ENCODE measurements around the gene ITGA5. TPM values are rescaled to one million over a fixed set of nuclear protein-coding genes. Genes with fewer than 3 reads are reported as not detected.

Gene ITGA5
- total RNA-seq, 1 donor from 2014 or later = 78.8 TPM

GRCh38 chr12:54352022-54352531 lies 67.0 kb downstream of the ITGA5 start:
- Histone ChIP-seq H3K36me3 (ENCODE audit: control insufficient read depth in 3 of 3, insufficient read depth in 3 of 3, low read length in 3 of 3) (peaks cover 30 to 35% (median 34%) of the 10 kb centered on the region in 3 donors), H3K27ac (ENCODE audit: low read depth, low read length) (peak overlapping the region; percentile 65), H3K4me1 (ENCODE audit: control insufficient read depth in 3 of 3, insufficient read depth in 3 of 3, low read length in 3 of 3) (peaks cover 12 to 21% (median 16%) of the 10 kb centered on the region in 3 donors), H3K4me3 (ENCODE audit: low read length in 3 of 3) (peak overlapping the region; percentile 41 to 61 (median 50)), H3K9ac (ENCODE audit: low read depth in 1 of 3, low read length in 3 of 3) (peak overlapping the region in 2 of 3 donors; percentile 3 to 74), H3K27me3 (ENCODE audit: control insufficient read depth in 3 of 3, insufficient read depth in 3 of 3, low read length in 3 of 3) (no peaks in the 10 kb centered on the region), H3K9me3 (ENCODE audit: control insufficient read depth in 3 of 3, low read length in 3 of 3) (no peaks in the 10 kb centered on the region)

- H3K27me3 ChIP-seq (ENCODE audit: control insufficient read depth in 3 of 3, insufficient read depth in 3 of 3, low read length in 3 of 3) = no peaks in the 10 kb centered on the region
- H3K4me1 ChIP-seq (ENCODE audit: control insufficient read depth in 3 of 3, insufficient read depth in 3 of 3, low read length in 3 of 3) = peaks cover 12 to 21% (median 16%) of the 10 kb centered on the region in 3 donors
- H3K9ac ChIP-seq (ENCODE audit: low read depth in 1 of 3, low read length in 3 of 3) = peak overlapping the region in 1 of 3 donors; percentile 3
- no peak overlapping the region for H3K4me3 ChIP-seq (ENCODE audit: low read length in 3 of 3)
- H3K9me3 ChIP-seq (ENCODE audit: control insufficient read depth in 3 of 3, low read length in 3 of 3) = no peaks in the 10 kb centered on the region
- no peak overlapping the region for H3K27ac ChIP-seq (ENCODE audit: low read depth, low read length)
- H3K36me3 ChIP-seq (ENCODE audit: control insufficient read depth in 3 of 3, insufficient read depth in 3 of 3, low read length in 3 of 3) = peaks cover 33 to 40% (median 38%) of the 10 kb centered on the region in 3 donors
Measured at GRCh38 chr12:54351341-54351740, 67.7 kb downstream of the ITGA5 start.

DNA sequence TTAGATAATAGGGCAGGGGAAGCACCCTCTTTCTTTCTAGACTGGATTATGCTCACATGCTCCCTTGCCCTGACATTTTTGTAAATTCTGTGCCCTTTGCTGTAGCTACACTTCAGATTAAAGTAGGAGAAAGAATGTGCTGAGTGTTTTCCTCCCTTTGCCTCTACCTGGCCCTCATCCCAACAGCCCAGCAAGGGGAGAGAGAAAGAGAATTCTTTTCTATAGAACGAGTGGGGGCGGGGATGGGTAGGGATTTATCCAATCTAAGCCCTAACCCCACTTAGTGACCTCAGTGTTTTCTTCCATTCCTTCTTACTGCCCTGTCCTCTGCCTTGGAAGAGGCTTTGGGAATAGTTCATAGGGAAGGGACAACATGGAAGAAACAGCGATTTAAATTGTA lies 68.3 kb downstream of the ITGA5 start:
- H3K27ac ChIP-seq (ENCODE audit: low read depth, low read length) = no peak overlapping the region
- H3K4me3 ChIP-seq (ENCODE audit: low read length in 3 of 3) = no peak overlapping the region
- peaks cover 33 to 42% (median 38%) of the 10 kb centered on the region in 3 donors for H3K36me3 ChIP-seq (ENCODE audit: control insufficient read depth in 3 of 3, insufficient read depth in 3 of 3, low read length in 3 of 3)
- H3K9ac ChIP-seq (ENCODE audit: low read depth in 1 of 3, low read length in 3 of 3) = peak overlapping the region in 1 of 3 donors; percentile 33
- no peaks in the 10 kb centered on the region for H3K27me3 ChIP-seq (ENCODE audit: control insufficient read depth in 3 of 3, insufficient read depth in 3 of 3, low read length in 3 of 3)
- peaks cover 12 to 21% (median 16%) of the 10 kb centered on the region in 3 donors for H3K4me1 ChIP-seq (ENCODE audit: control insufficient read depth in 3 of 3, insufficient read depth in 3 of 3, low read length in 3 of 3)
- H3K9me3 ChIP-seq (ENCODE audit: control insufficient read depth in 3 of 3, low read length in 3 of 3) = no peaks in the 10 kb centered on the region

DNA sequence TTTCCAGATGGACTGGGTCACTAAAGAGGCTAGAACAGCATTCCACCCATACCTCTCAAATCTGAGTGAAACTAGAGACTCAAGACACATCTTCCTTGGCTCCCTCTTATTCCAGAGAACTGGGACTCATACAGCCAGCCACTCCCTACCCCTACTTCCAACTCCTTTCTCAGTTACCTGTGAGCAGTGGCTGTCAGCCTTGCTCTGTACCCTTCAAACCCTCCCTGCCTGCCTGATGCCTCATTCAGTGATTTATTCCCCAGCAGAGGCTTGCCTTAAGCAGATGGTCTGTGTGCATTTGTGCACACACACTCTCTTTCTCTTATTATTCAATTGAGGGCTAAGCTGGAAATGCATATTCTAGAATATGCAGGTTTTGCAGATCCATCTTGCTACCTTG lies 69.4 kb downstream of the ITGA5 start:
- Histone ChIP-seq H3K27ac (ENCODE audit: low read depth, low read length) (no peak overlapping the region), H3K36me3 (ENCODE audit: control insufficient read depth in 3 of 3, insufficient read depth in 3 of 3, low read length in 3 of 3) (peaks cover 37 to 52% (median 46%) of the 10 kb centered on the region in 3 donors), H3K9ac (ENCODE audit: low read depth in 1 of 3, low read length in 3 of 3) (no peak overlapping the region), H3K4me3 (ENCODE audit: low read length in 3 of 3) (no peak overlapping the region), H3K9me3 (ENCODE audit: control insufficient read depth in 3 of 3, low read length in 3 of 3) (no peaks in the 10 kb centered on the region), H3K27me3 (ENCODE audit: control insufficient read depth in 3 of 3, insufficient read depth in 3 of 3, low read length in 3 of 3) (no peaks in the 10 kb centered on the region), H3K4me1 (ENCODE audit: control insufficient read depth in 3 of 3, insufficient read depth in 3 of 3, low read length in 3 of 3) (peaks cover 12 to 21% (median 16%) of the 10 kb centered on the region in 3 donors)

GRCh38 chr12:54349036-54349435 lies 70.0 kb downstream of the ITGA5 start:
- no peak overlapping the region for H3K27ac ChIP-seq (ENCODE audit: low read depth, low read length)
- no peaks in the 10 kb centered on the region for H3K9me3 ChIP-seq (ENCODE audit: control insufficient read depth in 3 of 3, low read length in 3 of 3)
- peaks cover 37 to 52% (median 46%) of the 10 kb centered on the region in 3 donors for H3K36me3 ChIP-seq (ENCODE audit: control insufficient read depth in 3 of 3, insufficient read depth in 3 of 3, low read length in 3 of 3)
- H3K27me3 ChIP-seq (ENCODE audit: control insufficient read depth in 3 of 3, insufficient read depth in 3 of 3, low read length in 3 of 3) = no peaks in the 10 kb centered on the region
- no peak overlapping the region for H3K4me3 ChIP-seq (ENCODE audit: low read length in 3 of 3)
- H3K4me1 ChIP-seq (ENCODE audit: control insufficient read depth in 3 of 3, insufficient read depth in 3 of 3, low read length in 3 of 3) = peaks cover 12 to 21% (median 16%) of the 10 kb centered on the region in 3 donors
- H3K9ac ChIP-seq (ENCODE audit: low read depth in 1 of 3, low read length in 3 of 3) = no peak overlapping the region

Other genes starting within 250 kb of the ITGA5 start
- 27.7 TPM for gene SMUG1, start 230.3 kb downstream of the ITGA5 start, total RNA-seq
- 49.6 TPM for gene CBX5, start 139.1 kb downstream of the ITGA5 start, total RNA-seq
- 467 TPM for gene HNRNPA1, start 138.5 kb downstream of the ITGA5 start, total RNA-seq
- gene NFE2, start 118.3 kb downstream of the ITGA5 start, total RNA-seq = 5.2 TPM
- 62.6 TPM for gene COPZ1, start 94.1 kb downstream of the ITGA5 start, total RNA-seq
- gene GPR84, start 54.8 kb downstream of the ITGA5 start, total RNA-seq = not detected
- 3.7 TPM for gene ZNF385A, start 34.5 kb downstream of the ITGA5 start, total RNA-seq
- not detected for gene GTSF1, start 54.3 kb upstream of the ITGA5 start, total RNA-seq
- 8.9 TPM for gene NCKAP1L, start 78.5 kb upstream of the ITGA5 start, total RNA-seq
- 4.2 TPM for gene PDE1B, start 130.3 kb upstream of the ITGA5 start, total RNA-seq
- 6.8 TPM for gene PPP1R1A, start 169.4 kb upstream of the ITGA5 start, total RNA-seq
- not detected for gene LACRT, start 215.6 kb upstream of the ITGA5 start, total RNA-seq
- gene DCD, start 229.1 kb upstream of the ITGA5 start, total RNA-seq = not detected

All from skeletal muscle tissue (tissue), 4 donors.